Keratinocyte (primary cell): ENCODE data around the gene DLGAP1.

Experiments
- EZH2 ChIP-seq: IDR thresholded peaks from one replicate; pipeline ENCODE4 v1.6.1; 2012; ENCODE audit warnings: inconsistent platforms, mild to moderate bottlenecking, low read length, moderate library complexity
- TF ChIP-seq, protein P1 (sequence below), 3 experiments: IDR thresholded peaks in 1 of 3; conservative IDR thresholded peaks in 1 of 3; optimal IDR thresholded peaks in 1 of 3; 2 replicates in 2 of 3; 3 replicates in 1 of 3; pipeline versions ENCODE3 to v1.5.1; 2011; ENCODE audit warnings: low read length in 3 of 3, mild to moderate bottlenecking in 3 of 3, moderate library complexity in 2 of 3, control low read depth in 1 of 3, inconsistent platforms in 1 of 3; ENCODE audit not compliant: insufficient read depth in 2 of 3; ENCODE audit errors: extremely low read depth in 1 of 3

DNA sequence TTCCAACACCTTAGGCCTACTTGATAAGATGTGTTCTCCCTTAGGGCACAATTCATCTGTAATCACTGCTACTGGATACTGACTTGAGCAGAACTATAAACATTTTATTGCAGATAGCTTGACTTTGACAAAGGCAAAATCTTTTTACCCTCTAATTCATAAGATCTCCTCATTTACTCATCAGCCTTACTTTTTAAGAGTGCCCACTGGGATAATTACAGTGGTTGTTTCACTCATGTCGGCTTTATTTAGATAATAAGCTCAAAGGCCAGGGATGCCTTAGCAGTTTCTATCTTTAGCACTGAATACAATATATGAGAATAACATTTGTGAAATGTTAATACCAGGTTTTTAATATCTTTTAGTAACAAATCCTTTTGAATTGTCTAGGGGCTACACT, 144.0 kb downstream of the DLGAP1 start:
- TF ChIP-seq, protein P1, sequence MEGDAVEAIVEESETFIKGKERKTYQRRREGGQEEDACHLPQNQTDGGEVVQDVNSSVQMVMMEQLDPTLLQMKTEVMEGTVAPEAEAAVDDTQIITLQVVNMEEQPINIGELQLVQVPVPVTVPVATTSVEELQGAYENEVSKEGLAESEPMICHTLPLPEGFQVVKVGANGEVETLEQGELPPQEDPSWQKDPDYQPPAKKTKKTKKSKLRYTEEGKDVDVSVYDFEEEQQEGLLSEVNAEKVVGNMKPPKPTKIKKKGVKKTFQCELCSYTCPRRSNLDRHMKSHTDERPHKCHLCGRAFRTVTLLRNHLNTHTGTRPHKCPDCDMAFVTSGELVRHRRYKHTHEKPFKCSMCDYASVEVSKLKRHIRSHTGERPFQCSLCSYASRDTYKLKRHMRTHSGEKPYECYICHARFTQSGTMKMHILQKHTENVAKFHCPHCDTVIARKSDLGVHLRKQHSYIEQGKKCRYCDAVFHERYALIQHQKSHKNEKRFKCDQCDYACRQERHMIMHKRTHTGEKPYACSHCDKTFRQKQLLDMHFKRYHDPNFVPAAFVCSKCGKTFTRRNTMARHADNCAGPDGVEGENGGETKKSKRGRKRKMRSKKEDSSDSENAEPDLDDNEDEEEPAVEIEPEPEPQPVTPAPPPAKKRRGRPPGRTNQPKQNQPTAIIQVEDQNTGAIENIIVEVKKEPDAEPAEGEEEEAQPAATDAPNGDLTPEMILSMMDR (optimal IDR thresholded peaks at IDR 0.05 in 1 of 3, IDR thresholded peaks at IDR 0.05 in 1 of 3, conservative IDR thresholded peaks at IDR 0.05 in 1 of 3; ENCODE audit: extremely low read depth in 1 of 3, insufficient read depth in 2 of 3, low read length in 3 of 3): no peak
- no peak for TF ChIP-seq EZH2
